Lower leg skin (tissue), 4 donors: Measurements from ENCODE around the gene NRN1L. TPM values are rescaled to one million over a fixed set of nuclear protein-coding genes. Genes with fewer than 3 reads are reported as not detected.

Experiments used
- DNase-seq, 2 donors: peaks; one replicate each; pipeline ENCODE4 v3.0.0-alpha.2; 2019; ENCODE audit warnings: low spot score in 2 of 2
- H3K4me3 ChIP-seq: fragments of 200-600 bp; sonication (generic); 2 replicates; pipeline ENCODE4 v1.5.1; 2017; ENCODE audit warnings: mild to moderate bottlenecking, low read depth; ENCODE audit not compliant: poor library complexity, severe bottlenecking
- POLR2A ChIP-seq, 2 donors: fragments of 450-650 bp; IDR thresholded peaks; one replicate each; pipeline ENCODE4 v1.6.1; 2016 to 2017; ENCODE audit warnings: antibody characterized with exemption in 2 of 2, mild to moderate bottlenecking in 1 of 2, moderate library complexity in 1 of 2
- WGBS, 2 donors: methylation state at CpG; one replicate each; pipeline ENCODE4 v1.1.5; 2018; 5-methylcytosine and 5-hydroxymethylcytosine counted together
- intact Hi-C: fragments of 100-400 bp; cut with DNase I; formaldehyde crosslinking; loops from one replicate; pipeline ENCODE4 v1.15.0; 2023; ENCODE audit warnings: low total_unique reads
- total RNA-seq, 4 donors: library from RNA; depleted of rRNA; stranded (reverse); fragments of >200 nt; gene quantifications; one replicate each; pipeline ENCODE4 v1.1.0, GENCODE V29; 2016
- TF ChIP-seq, protein P1 (sequence below), 3 donors: fragments of 450-650 bp; IDR thresholded peaks; one replicate each; pipeline ENCODE4 v1.5.1; 2016; ENCODE audit warnings: antibody characterized with exemption in 3 of 3, mild to moderate bottlenecking in 3 of 3, moderate library complexity in 2 of 3

The NRN1L gene
- total RNA-seq, 4 donors from 2014 or later: 0.65 to 3.7 (median 0.80) TPM; not detected in 1

GRCh38 chr16:67897231-67897630 lies 12.5 kb downstream of the NRN1L start:
- WGBS, 2 donors: 67 to 71% methylated on average over 3 of the region's 3 CpGs
- no peak for DNase-seq
- intact Hi-C loops: no loop called here

DNA sequence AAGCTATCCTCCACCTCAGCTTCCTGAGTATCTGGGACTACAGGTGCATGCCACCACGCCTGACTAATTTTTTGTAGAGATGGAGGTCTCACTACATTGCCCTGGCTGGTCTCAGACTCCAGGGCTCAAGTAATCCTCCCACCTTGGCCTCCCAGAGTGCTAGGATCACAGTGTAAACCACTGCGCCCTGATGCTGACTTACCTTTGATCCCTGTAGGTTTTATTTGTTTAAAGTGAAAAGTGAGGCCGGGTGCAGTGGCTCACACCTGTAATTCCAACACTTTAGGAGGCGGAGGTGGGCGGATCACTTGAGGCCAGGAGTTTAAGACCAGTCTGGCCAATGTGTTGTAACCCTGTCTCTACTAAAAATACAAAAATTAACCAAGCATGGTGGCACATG lies 17.0 kb downstream of the NRN1L start:
- no peak for TF ChIP-seq POLR2A (IDR thresholded peaks at IDR 0.05)
- TF ChIP-seq, protein P1, sequence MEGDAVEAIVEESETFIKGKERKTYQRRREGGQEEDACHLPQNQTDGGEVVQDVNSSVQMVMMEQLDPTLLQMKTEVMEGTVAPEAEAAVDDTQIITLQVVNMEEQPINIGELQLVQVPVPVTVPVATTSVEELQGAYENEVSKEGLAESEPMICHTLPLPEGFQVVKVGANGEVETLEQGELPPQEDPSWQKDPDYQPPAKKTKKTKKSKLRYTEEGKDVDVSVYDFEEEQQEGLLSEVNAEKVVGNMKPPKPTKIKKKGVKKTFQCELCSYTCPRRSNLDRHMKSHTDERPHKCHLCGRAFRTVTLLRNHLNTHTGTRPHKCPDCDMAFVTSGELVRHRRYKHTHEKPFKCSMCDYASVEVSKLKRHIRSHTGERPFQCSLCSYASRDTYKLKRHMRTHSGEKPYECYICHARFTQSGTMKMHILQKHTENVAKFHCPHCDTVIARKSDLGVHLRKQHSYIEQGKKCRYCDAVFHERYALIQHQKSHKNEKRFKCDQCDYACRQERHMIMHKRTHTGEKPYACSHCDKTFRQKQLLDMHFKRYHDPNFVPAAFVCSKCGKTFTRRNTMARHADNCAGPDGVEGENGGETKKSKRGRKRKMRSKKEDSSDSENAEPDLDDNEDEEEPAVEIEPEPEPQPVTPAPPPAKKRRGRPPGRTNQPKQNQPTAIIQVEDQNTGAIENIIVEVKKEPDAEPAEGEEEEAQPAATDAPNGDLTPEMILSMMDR (IDR thresholded peaks at IDR 0.05): no peak
- 95 to 97% methylated on average over 5 of the region's 5 CpGs for WGBS, 2 donors
- intact Hi-C loops: no loop called here

More at GRCh38 chr16:67897231-67897630, 12.5 kb downstream of the NRN1L start:
- TF ChIP-seq, protein P1 (IDR thresholded peaks at IDR 0.05): no peak
- TF ChIP-seq POLR2A (IDR thresholded peaks at IDR 0.05): no peak
- H3K4me3 ChIP-seq: no peak overlapping the region

DNA sequence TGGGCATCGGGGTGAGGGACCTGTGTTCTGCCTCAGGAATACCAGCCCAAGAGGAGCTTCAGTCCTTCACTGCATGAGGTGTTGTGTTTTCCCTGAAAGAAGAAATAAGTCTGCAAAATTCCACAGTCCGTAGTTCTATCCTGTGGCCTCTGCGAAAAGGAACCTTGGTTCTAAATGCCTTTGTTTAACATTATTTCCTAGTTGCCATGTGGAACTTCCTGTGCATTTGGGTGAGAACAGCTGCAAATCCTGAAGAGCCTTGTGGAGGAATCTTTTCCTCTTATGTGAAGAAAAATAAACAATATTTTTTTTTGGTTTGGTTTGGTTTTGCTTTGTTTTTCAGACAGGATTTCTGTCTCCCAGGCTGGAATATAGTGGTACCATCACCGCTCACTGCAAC lies 18.1 kb downstream of the NRN1L start:
- no peak for DNase-seq
- WGBS, 2 donors: 84 to 97% methylated on average over 4 of the region's 4 CpGs
- intact Hi-C loops: no loop called here
- H3K4me3 ChIP-seq: no peak overlapping the region
- no peak for TF ChIP-seq POLR2A (IDR thresholded peaks at IDR 0.05)
- TF ChIP-seq, protein P1 (IDR thresholded peaks at IDR 0.05): no peak

More for the DNA sequence above, 17.0 kb downstream of the NRN1L start:
- no peak overlapping the region for H3K4me3 ChIP-seq
- DNase-seq: no peak

GRCh38 chr16:67907397-67908180 lies 22.9 kb downstream of the NRN1L start:
- no peak overlapping the region for H3K4me3 ChIP-seq
- intact Hi-C loops: no loop called here
- no peak for TF ChIP-seq POLR2A (IDR thresholded peaks at IDR 0.05)
- TF ChIP-seq, protein P1 (IDR thresholded peaks at IDR 0.05): no peak
- 90 to 94% methylated on average over 11 of the region's 11 CpGs for WGBS, 2 donors
- no peak for DNase-seq

- no peak overlapping the region for H3K4me3 ChIP-seq
- no peak for TF ChIP-seq POLR2A (IDR thresholded peaks at IDR 0.05)
- TF ChIP-seq, protein P1 (IDR thresholded peaks at IDR 0.05): no peak
- 93 to 96% methylated on average over 26 to 36 of the region's 36 CpGs for WGBS, 2 donors
- no peak for DNase-seq
- intact Hi-C loops: no loop called here
These were observed 24.5 kb downstream of the NRN1L start for GRCh38 chr16:67909056-67909742.
